KG1 (cell line): ENCODE measurements around the gene RBBP6.
"Not testable (repeated sequence)": the region's sequence is repeated elsewhere in the genome, so short reads cannot be mapped to it uniquely, and the experiment has no call there.

Experiments used
- DNase-seq: peaks from one replicate; lab custom pipeline; 2025; lab: John Stamatoyannopoulos, UW

RBBP6 gene, protein sequence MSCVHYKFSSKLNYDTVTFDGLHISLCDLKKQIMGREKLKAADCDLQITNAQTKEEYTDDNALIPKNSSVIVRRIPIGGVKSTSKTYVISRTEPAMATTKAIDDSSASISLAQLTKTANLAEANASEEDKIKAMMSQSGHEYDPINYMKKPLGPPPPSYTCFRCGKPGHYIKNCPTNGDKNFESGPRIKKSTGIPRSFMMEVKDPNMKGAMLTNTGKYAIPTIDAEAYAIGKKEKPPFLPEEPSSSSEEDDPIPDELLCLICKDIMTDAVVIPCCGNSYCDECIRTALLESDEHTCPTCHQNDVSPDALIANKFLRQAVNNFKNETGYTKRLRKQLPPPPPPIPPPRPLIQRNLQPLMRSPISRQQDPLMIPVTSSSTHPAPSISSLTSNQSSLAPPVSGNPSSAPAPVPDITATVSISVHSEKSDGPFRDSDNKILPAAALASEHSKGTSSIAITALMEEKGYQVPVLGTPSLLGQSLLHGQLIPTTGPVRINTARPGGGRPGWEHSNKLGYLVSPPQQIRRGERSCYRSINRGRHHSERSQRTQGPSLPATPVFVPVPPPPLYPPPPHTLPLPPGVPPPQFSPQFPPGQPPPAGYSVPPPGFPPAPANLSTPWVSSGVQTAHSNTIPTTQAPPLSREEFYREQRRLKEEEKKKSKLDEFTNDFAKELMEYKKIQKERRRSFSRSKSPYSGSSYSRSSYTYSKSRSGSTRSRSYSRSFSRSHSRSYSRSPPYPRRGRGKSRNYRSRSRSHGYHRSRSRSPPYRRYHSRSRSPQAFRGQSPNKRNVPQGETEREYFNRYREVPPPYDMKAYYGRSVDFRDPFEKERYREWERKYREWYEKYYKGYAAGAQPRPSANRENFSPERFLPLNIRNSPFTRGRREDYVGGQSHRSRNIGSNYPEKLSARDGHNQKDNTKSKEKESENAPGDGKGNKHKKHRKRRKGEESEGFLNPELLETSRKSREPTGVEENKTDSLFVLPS (N-terminal part only)

GRCh38 chr16:24539295-24539849 is at the start of gene RBBP6:
Gene RBBP6 (plus strand): TSS chr16:24539566. CDS start chr16:24540627, 1,061 bp downstream.
- DNase-seq: peak; percentile 79

- DNase-seq: no peak
These were observed 48.5 kb upstream of the RBBP6 start for GRCh38 chr16:24490866-24491265.

DNA sequence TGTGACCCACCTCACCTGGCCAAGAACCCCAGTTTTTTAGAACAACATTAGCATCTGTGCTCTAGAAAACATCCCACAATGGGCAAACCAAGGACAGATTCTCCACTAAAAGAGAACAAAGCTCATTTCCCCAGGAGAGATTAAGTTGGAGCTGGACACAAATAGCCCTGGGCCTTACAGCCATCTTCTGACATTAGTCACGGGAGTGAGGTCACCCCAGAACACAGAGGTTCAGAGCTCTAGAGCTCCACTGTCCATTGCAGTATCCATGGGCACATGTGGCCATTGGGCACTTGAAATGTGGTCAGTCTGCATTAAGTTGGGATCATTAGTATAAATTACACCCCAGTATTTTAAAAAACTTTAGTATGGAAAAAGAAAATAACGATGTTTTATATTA is 47.6 kb upstream of the RBBP6 start:
- no peak for DNase-seq

GRCh38 chr16:24493821-24494220 is 45.5 kb upstream of the RBBP6 start:
- no peak for DNase-seq

DNA sequence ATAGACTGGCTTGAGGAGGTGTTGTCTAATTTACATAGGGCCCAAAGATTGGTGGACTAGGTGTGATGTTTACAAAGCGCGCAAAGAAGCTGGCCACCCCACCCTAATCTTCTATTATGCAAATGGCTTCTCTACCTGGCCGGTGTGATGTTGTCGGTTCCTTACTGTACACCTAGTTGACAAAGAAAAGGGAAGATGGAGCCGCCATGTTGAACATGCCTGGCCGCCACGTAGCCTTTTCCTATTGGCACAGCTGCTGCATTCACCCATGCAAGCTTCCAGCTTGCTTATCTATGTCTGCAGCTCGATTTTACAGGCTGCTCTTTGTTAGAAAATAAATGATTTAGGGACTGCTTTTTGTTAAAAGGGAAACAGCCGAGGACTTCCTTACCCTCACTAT is 44.2 kb upstream of the RBBP6 start:
- DNase-seq: not testable (repeated sequence)

DNA sequence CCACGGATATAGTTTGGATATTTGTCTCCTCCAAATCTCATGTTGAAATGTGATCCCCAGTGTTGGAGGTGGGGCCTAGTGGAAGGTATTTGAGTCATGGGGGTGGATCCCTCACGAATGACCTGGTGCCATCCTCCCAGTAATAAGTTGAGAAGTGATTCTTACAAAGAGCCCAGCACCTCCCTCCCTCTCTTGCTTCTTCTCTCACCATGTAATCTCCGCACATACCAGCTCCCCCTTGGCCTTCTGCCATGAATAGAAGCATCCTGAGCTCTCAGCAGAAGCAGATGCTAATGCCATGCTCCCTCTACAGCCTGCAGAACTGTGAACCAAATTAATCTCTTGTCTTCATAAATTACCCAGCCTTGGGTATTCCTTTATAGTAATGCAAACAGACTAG is 41.9 kb upstream of the RBBP6 start:
- no peak for DNase-seq

GRCh38 chr16:24499193-24499814 is 40.1 kb upstream of the RBBP6 start:
- no peak for DNase-seq

DNA sequence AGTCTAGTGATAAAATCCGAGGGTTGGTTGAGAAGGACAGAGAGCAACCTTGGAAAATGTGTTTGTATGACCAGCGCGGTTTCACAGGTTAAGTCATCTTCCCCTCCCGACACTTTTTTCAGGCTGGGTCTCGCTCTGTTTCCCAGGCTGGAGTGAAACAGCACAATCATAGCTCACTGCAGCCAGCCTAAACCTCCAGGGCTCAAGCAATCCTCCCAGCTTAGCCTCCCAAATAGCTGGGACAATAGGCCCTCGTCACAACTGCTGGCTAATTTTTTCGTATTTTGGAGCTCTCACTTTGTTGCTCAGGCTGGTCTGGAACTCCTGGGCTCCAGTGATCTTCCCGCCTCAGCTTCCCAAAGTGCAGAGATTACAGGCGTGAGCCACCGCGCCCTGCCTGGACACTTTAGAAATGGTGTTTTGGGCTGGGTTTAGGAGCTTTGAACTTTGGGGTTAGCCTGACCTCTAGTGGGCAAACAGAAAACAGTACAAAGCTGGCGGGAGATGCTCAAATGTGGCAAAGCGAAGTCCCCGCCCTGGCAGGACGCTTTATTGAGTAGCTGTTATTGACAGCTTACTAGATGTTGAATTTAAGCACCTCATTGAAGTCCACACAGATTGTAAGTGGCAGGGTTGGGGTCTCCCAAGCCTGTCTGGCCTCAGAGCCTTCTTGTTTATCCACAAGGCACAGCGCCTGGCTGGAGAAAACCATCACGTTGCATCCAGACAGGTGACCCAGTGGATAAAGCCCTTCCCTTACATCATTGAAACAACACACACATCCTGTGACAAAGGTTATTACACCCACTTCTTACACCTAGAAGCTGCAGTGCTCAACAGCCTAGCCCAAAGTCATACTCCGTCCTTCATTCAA is 34.7 kb upstream of the RBBP6 start:
- DNase-seq: peak; percentile 38

- no peak for DNase-seq
These were observed 33.4 kb upstream of the RBBP6 start for GRCh38 chr16:24505959-24506358.

DNA sequence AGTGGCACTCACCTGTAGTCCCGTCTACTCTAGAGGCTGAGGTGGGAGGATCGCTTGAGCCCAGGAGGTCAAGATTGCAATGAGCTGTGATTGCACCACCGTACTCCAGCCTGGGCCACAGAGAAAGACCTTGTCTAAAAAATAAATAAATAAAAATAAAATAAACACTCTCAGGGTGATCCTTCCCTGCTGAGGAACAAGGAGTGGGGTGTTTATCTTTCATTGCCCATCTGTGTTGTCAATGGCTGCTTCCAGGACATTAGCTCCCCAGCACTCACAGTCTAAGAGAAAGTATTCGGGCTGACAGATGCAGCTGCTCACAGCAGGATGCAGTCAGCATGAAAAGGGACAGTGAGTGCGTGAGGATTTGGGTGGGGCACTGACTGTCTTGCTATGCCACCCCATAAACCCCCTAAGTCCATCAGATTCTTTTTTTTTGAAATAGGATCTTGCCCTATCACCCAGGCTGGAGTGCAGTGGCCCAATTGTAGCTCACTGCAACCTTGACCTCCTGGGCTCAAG is 31.3 kb upstream of the RBBP6 start:
- no peak for DNase-seq

DNA sequence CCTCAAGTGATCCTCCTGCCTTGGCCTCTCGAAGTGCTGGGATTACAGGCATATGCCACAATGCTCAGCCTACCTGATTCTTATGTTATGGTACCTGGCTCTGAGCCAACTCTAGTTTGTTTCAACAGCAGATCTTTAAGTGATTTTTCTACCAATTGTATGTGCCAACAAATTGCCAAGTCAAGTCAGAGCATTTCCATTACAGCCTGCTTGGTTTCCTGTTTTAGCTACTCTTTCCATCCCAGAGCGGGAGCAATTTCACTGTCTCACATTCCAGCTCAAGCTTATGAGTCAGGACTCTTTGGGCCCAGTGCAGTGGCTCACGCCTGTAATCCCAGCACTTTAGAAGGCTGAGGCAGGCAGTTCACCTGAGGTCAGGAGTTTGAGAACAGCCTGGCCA is 30.8 kb upstream of the RBBP6 start:
- no peak for DNase-seq

DNA sequence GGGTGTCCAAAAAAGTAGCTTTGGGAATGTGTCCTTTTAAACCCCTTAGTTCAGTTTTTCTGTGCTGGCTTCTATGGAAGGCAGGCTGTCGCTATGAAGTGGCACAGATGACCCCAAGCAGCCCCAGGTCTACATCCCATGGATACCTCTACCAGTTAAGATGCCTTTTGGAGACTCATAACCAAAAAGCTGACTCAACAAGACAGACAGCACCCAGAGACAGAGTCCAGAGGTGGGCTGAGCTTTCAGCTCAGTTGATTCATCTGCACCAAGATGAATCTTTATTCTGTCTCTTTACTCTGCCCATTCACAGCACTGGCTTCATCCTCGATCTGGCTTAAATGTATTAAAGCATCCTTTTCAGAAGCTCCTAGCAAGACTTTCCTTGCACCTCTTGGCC is 29.8 kb upstream of the RBBP6 start:
- no peak for DNase-seq

- no peak for DNase-seq
These were observed 28.2 kb upstream of the RBBP6 start for GRCh38 chr16:24511174-24511573.

DNA sequence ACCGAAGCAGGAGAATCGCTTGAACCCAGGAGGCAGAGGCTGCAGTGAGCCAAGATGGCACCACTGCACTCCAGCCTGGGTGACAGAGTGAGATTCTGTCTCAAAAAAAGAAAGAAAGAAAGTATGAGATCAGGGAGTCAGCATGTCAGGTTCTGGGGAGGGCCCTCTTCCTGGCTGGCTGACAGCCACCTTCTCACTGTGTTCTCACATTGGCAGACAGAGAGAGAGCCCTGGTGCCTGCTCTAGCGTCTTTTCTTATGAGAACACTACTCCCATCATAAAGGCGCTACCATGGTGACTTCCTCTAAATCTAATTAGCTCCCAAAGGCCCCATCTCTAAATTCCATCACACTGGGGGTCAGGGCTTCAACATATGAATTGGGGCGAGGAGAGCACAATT is 27.6 kb upstream of the RBBP6 start:
- DNase-seq: no peak

DNA sequence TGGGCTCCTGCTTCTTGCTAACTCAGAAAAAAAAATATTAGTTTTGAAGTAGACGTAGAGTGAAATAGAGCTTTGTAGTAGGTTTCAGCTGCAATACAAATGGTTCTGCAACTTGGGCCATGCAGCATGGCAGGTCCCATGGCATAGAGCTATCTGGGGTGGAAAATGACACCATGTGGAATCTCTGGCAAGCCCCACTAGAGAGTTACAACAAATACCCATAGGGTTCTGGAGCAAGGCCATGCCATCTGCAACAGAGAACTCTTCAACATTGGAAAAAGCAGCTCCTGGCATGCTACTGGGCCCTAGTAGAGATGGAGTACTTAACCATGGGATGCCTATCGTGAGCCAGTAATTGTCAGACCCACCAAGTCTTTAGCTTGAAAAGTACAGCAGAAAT is 25.3 kb upstream of the RBBP6 start:
- no peak for DNase-seq

GRCh38 chr16:24515186-24515585 is 24.2 kb upstream of the RBBP6 start:
- DNase-seq: no peak

DNA sequence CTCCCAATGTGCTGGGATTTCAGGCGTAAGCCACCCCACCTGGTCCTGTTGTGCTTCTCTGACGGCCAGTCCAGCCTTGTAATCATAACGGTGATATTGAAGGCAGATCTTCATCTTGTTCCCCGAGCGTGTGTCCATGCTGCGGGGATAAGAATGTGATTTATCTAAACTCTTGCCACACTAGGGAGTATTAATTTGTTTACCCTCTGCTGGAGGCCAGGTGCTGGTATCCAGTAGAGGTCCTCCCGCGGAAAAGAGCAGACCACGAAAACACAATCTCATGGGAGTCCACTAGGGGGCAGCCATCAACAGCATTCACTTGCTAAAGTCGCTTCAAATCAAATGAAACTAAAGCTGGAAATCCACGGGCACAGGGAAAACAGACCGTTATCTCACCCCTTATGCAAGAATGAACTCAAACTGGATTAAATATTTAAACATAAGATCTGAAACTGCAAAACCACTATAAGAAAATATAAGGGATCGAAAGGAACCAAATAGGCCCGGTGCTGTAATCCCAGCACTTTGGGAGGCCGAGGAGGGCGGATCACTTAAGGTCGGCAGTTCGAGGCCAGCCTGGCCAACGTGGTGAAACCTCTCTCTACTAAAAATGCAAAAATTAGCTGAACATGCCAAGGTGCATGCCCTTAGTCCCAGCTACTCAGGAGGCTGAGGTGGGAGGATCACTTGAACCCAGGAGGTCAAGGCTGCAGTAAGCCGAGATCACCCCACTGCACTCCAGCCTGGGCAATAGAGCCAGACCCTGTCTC is 22.3 kb upstream of the RBBP6 start:
- DNase-seq: peak; percentile 77

- DNase-seq: no peak
These were observed 20.9 kb upstream of the RBBP6 start for GRCh38 chr16:24518498-24518897.

DNA sequence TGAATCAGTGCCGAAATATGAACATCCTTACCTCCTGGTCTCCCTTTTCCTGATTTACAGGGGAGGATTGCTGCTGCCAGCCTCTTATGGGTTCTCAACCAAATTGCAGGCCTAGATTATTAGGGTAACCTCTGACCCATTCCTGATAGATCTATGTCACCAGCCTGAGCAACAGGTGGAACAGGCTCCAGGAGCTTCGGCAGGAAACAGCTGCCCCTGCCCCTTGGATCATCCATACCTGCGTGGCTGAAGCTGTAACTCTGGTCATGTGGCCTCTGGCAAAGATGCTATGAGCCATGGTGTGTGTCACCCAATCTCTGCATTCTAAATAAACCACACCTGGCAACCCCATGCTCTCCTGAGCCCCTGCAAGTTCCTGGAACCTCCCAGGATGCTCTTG is 18.4 kb upstream of the RBBP6 start:
- DNase-seq: no peak

- DNase-seq: no peak
These were observed 16.6 kb upstream of the RBBP6 start for GRCh38 chr16:24522751-24523150.
